Epithelial cell of esophagus (primary cell): ENCODE results near the gene PTPRN2.

ENCODE experiments used
- DNase-seq: peaks from one replicate; pipeline ENCODE4 v3.0.0; 2010; ENCODE audit warnings: low read depth
- H3K4me3 ChIP-seq: 2 replicates; pipeline ENCODE4 v1.5.1; 2011; ENCODE audit warnings: mild to moderate bottlenecking, low read length, control low read depth
- CTCF ChIP-seq: IDR thresholded peaks from 2 replicates; pipeline ENCODE4 v1.5.1; 2011; ENCODE audit warnings: low read depth, mild to moderate bottlenecking, low read length, control low read depth, inconsistent platforms; ENCODE audit not compliant: insufficient read depth; ENCODE audit errors: missing control alignments

Gene PTPRN2

DNA sequence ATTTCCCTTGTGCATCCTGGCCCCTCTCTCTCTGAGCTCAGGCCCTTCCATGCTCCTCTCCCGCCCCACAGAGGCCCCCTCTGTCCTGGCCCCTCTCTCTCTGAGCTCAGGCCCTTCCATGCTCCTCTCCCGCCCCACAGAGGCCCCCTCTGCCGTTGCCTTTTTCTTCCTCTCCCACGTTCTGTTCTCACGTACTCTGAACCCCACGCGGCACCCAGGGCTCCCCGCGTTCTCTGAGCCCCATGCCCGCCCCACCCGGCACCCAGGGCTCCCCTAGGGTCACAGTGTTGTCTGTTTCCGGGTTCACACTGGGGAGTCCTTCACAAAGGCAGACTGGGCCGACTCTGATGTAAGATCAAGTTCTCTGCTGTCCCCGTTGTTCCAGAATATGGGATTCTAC is 914.0 kb downstream of the PTPRN2 start:
- no peak for DNase-seq
- no peak overlapping the region for H3K4me3 ChIP-seq
- no peak for TF ChIP-seq CTCF

DNA sequence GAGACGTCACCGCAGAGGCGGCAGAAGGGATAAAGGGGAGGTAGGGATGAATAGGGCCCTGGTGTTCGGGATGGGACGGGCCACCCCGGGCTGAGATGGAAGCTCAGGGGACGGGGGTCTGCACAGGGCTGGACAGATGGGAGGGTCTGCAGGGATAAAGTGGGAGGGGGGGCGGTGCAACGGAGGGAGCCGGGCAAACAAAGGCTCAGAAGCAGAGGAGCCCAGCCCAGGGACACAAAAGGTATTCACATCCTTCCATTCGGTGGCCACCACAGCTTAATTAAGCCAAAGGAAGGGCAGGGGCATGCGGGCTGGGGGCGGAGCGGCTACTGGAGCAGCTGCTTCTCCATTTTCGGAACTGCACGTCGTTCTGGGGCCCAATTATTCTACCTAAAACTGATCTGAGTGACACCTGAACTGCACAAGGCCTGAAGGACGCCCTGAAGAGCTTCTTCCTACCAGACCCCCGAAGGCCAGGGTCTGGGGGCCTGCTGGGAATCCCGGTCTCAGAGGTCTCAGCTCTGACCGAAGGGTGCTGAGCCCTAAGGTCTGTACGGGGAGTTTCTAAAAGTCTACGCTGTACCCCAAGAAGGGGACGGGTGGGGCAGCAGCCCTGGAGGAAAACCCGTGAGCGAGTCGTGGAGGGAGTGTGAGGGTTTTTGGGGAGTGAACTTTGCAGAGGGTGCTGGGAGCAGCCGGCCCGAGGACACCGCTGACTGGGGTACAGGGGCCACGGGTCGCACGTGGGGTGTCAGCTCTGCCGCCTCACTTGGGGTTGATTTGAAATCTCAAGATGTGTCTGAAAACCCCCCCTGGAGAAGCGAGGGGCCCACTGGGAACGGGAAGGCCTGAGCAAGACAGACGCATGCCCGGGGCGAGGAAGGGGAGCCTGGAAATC is 916.0 kb downstream of the PTPRN2 start:
- no peak overlapping the region for H3K4me3 ChIP-seq
- no peak for TF ChIP-seq CTCF
- no peak for DNase-seq

DNA sequence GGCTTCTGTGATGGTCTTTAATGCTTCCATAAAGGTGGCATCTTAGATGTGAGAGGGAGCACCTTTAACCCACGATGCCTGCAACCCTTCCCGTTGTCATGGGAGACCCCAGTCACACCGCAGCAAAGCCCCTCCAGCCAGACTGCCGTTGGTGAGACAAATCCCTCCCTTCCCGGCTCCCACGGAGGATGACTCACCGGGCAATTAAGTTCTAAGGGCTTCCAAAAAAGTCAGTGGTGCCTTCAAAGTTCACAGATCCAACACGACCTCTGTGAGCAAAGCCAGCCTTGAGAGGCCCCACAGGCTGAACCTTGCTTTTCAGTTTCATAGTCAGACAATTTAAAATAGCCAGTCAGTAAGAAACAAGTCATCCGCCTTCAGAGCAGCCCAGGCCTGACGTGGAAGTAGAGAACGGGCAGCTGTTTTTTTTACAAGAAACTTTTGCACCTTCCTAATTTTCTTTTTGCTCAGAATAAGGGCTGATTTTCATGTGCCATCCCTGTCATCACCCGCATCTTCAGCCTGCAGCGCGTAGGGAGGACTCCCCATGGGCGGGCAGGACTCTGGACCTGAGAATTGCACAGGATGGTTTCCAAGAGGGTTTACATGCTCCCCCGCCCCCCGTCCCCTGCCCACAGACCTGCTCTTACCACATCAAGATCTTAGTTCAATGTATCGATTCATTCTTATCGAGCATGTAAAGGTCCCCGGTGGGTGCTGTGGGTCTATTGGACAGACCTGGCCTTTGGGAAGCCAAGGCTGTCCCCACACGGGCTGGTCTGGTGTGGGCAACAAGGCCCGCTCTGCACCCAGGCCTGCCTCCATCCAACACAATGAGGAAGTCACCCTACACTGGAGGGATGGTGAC is 916.9 kb downstream of the PTPRN2 start:
- no peak for DNase-seq
- H3K4me3 ChIP-seq = no peak overlapping the region
- no peak for TF ChIP-seq CTCF

- TF ChIP-seq CTCF = no peak
- H3K4me3 ChIP-seq = no peak overlapping the region
- no peak for DNase-seq
Observed at GRCh38 chr7:157669768-157670351, 917.8 kb downstream of the PTPRN2 start.

- H3K4me3 ChIP-seq = no peak overlapping the region
- TF ChIP-seq CTCF = no peak
- no peak for DNase-seq
Observed at GRCh38 chr7:157668884-157669767, 918.5 kb downstream of the PTPRN2 start.

DNA sequence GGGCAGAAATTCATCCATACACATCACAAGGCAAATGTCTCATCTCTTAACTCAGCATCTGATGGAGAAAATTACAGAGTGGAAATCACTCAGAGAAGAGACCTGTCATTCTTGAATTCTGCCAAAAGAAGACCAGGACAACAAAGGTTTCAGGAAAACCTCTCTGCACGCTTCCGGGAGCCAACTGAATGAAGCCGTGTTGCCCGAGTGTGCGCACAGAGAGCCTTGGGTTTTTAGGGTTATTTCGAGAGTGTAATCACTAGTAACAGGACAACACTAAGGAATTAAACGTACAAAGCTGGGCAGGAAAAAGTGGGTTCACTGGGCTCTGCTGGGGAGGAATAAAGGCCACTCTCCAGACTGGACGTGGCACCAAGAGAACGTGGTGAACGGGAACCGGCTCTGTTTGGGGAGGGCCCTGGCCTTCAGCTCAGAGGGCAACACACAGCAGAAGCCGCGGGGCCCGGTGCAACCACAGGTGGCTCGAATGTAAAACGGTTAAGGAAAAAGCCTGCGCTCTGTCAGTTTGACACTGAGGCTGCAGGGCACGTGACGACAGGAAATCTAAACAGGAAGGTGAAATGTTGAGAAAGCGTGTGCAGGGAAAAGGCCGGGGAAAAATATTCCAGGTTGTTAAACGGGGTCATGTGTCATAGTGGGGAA is 919.3 kb downstream of the PTPRN2 start:
- DNase-seq = no peak
- H3K4me3 ChIP-seq = no peak overlapping the region
- TF ChIP-seq CTCF = no peak
